Thyroid gland (tissue), 4 donors: ENCODE measurements around the gene RIMBP2.

Experiments
- CTCF ChIP-seq, 6 experiments: fragments of 200-600 bp in 3 of 6; fragments of 450-650 bp in 3 of 6; sonication (generic) in 3 of 6; IDR thresholded peaks; one replicate each; pipeline ENCODE4 v1.5.1; 2016 to 2019; ENCODE audit warnings: antibody characterized with exemption in 6 of 6, mild to moderate bottlenecking in 2 of 6, inconsistent platforms in 1 of 6, moderate library complexity in 1 of 6
- POLR2A ChIP-seq, 2 donors: fragments of 450-650 bp; IDR thresholded peaks; one replicate each; pipeline ENCODE4 v1.6.1; 2017; ENCODE audit warnings: antibody characterized with exemption in 2 of 2, mild to moderate bottlenecking in 2 of 2, moderate library complexity in 1 of 2

GRCh38 chr12:130423136-130423535 lies 293.0 kb downstream of the RIMBP2 start:
- TF ChIP-seq CTCF (IDR thresholded peaks at IDR 0.05) (no peak), POLR2A (IDR thresholded peaks at IDR 0.05) (no peak)
